GM23338 (cell line): Measurements from ENCODE around the gene SLC4A5. TPM values are rescaled to one million over a fixed set of nuclear protein-coding genes. Genes with fewer than 3 reads are reported as not detected.

Experiments used
- ATAC-seq: fragments of 200-7000 bp; cut with Tn5 transposase; 3 replicates; pipeline ENCODE4 v1.9.1; 2020
- DNase-seq: peaks from one replicate; pipeline ENCODE4 v3.0.0-alpha.2; 2015; ENCODE audit warnings: low spot score
- H2AFZ ChIP-seq: fragments of 200-600 bp; sonication (generic); 2 replicates; pipeline ENCODE4 v1.8.0; 2016; ENCODE audit warnings: antibody characterized with exemption, mild to moderate bottlenecking, moderate library complexity
- H3F3A ChIP-seq: fragments of 200-600 bp; sonication (generic); replicated peaks from 2 replicates; pipeline ENCODE4 v1.8.0; 2017; ENCODE audit warnings: antibody characterized with exemption, mixed run types, low read depth
- H3K27ac ChIP-seq: fragments of 200-600 bp; sonication (generic); 2 replicates; pipeline ENCODE4 v1.6.1; 2016; ENCODE audit warnings: low read depth
- H3K27me3 ChIP-seq: fragments of 200-600 bp; sonication (generic); 2 replicates; pipeline ENCODE4 v1.8.0; 2016; ENCODE audit warnings: mild to moderate bottlenecking, mixed run types, moderate library complexity; ENCODE audit not compliant: insufficient read depth
- H3K36me3 ChIP-seq: fragments of 200-600 bp; sonication (generic); 2 replicates; pipeline ENCODE4 v1.8.0; 2016; ENCODE audit warnings: mild to moderate bottlenecking; ENCODE audit not compliant: insufficient read depth
- H3K4me1 ChIP-seq: fragments of 200-600 bp; sonication (generic); 2 replicates; pipeline ENCODE4 v1.8.0; 2016; ENCODE audit warnings: mild to moderate bottlenecking, moderate library complexity; ENCODE audit not compliant: insufficient read depth
- H3K4me2 ChIP-seq: fragments of 200-600 bp; sonication (generic); 2 replicates; pipeline ENCODE4 v1.7.1; 2017; ENCODE audit warnings: mixed run types
- H3K4me3 ChIP-seq: fragments of 200-600 bp; sonication (generic); 2 replicates; pipeline ENCODE4 v1.6.1; 2016; ENCODE audit warnings: mixed run types
- H3K79me2 ChIP-seq: fragments of 200-600 bp; sonication (generic); replicated peaks from 2 replicates; pipeline ENCODE4 v1.8.0; 2017; ENCODE audit warnings: mild to moderate bottlenecking; ENCODE audit not compliant: insufficient read depth
- H3K9me2 ChIP-seq: fragments of 200-600 bp; sonication (generic); 2 replicates; pipeline ENCODE4 v1.8.0; 2017; ENCODE audit not compliant: insufficient read depth
- H4K20me1 ChIP-seq: fragments of 200-600 bp; sonication (generic); replicated peaks from 2 replicates; pipeline ENCODE4 v1.8.0; 2017; ENCODE audit warnings: mild to moderate bottlenecking; ENCODE audit not compliant: insufficient read depth
- H3K27ac Mint-ChIP-seq: 2 replicates; pipeline ENCODE4 v1.8.0; 2020; ENCODE audit warnings: inconsistent platforms, mild to moderate bottlenecking, moderate library complexity, mixed read lengths
- H3K27me3 Mint-ChIP-seq: 3 replicates; pipeline ENCODE4 v1.8.0; 2022; ENCODE audit warnings: low read depth, mild to moderate bottlenecking, moderate library complexity, mixed read lengths, inconsistent platforms; ENCODE audit not compliant: insufficient read depth, poor library complexity
- H3K36me3 Mint-ChIP-seq: 3 replicates; pipeline ENCODE4 v1.8.0; 2021; ENCODE audit warnings: low read depth, mild to moderate bottlenecking, inconsistent platforms, moderate library complexity, mixed read lengths
- H3K4me1 Mint-ChIP-seq: 3 replicates; pipeline ENCODE4 v1.8.0; 2020; ENCODE audit warnings: mild to moderate bottlenecking, inconsistent platforms, mixed read lengths
- H3K4me3 Mint-ChIP-seq: 3 replicates; pipeline ENCODE4 v1.8.0; 2021; ENCODE audit warnings: moderate library complexity, mild to moderate bottlenecking, inconsistent platforms, mixed read lengths
- H3K9me3 Mint-ChIP-seq: 3 replicates; pipeline ENCODE4 v1.8.0; 2020; ENCODE audit warnings: moderate library complexity, mild to moderate bottlenecking, inconsistent platforms, mixed read lengths
- CREB1 ChIP-seq: fragments of 250-450 bp; sonication (Bioruptor Pico); IDR thresholded peaks from 2 replicates; pipeline ENCODE4 v1.5.0; 2020; ENCODE audit warnings: low read depth, mild to moderate bottlenecking, moderate library complexity
- EZH2phosphoT487 ChIP-seq: fragments of 200-600 bp; sonication (generic); IDR thresholded peaks from one replicate; pipeline ENCODE4 v1.8.1; 2018; ENCODE audit warnings: antibody characterized with exemption; ENCODE audit not compliant: unreplicated experiment
- JUNB ChIP-seq: IDR thresholded peaks from one replicate; pipeline ENCODE4 v1.6.1; 2016; ENCODE audit warnings: antibody characterized with exemption; ENCODE audit not compliant: unreplicated experiment
- NANOG ChIP-seq: IDR thresholded peaks from 2 replicates; pipeline ENCODE4 v1.6.1; 2016; ENCODE audit warnings: antibody characterized with exemption, borderline replicate concordance
- POLR2AphosphoS5 ChIP-seq: IDR thresholded peaks from 2 replicates; pipeline ENCODE4 v1.6.1; 2016; ENCODE audit warnings: antibody characterized with exemption, low read depth
- STAT1 ChIP-seq: IDR thresholded peaks from one replicate; pipeline ENCODE4 v1.6.1; 2016; ENCODE audit warnings: antibody characterized with exemption; ENCODE audit not compliant: unreplicated experiment
- ZNF114 ChIP-seq: fragments of 250-450 bp; sonication (Bioruptor Pico); IDR thresholded peaks from 2 replicates; pipeline ENCODE4 v1.5.0; 2020; ENCODE audit warnings: mild to moderate bottlenecking, moderate library complexity
- ZNF331 ChIP-seq: fragments of 250-450 bp; sonication (Bioruptor Pico); IDR thresholded peaks from 2 replicates; pipeline ENCODE4 v1.5.0; 2020; ENCODE audit warnings: low read depth, mild to moderate bottlenecking, moderate library complexity
- polyA plus RNA-seq: library from polyadenylated mRNA; unstranded; fragments of >200 nt; fragmentation: Nextera tagmentation; extraction: Ambion mirVana; gene quantifications from 2 replicates; pipeline ENCODE4 v1.2.1, GENCODE V29; 2016
- total RNA-seq: library from RNA; depleted of rRNA; stranded (reverse); fragments of >200 nt; shearing (Covaris generic); gene quantifications from 2 replicates; pipeline ENCODE4 v1.2.3, GENCODE V29; 2014
- TF ChIP-seq, protein P1 (sequence below): fragments of 250-450 bp; sonication (Bioruptor Pico); IDR thresholded peaks from 2 replicates; pipeline ENCODE4 v1.5.0; 2020; ENCODE audit warnings: mild to moderate bottlenecking, moderate library complexity
- TF ChIP-seq, protein P2 (sequence below): IDR thresholded peaks from one replicate; pipeline ENCODE4 v1.6.1; 2018; ENCODE audit warnings: antibody characterized with exemption; ENCODE audit not compliant: unreplicated experiment

SLC4A5 gene
- total and polyA plus RNA-seq, 2 experiments from 2014 or later: 0.24 to 0.70 TPM

DNA sequence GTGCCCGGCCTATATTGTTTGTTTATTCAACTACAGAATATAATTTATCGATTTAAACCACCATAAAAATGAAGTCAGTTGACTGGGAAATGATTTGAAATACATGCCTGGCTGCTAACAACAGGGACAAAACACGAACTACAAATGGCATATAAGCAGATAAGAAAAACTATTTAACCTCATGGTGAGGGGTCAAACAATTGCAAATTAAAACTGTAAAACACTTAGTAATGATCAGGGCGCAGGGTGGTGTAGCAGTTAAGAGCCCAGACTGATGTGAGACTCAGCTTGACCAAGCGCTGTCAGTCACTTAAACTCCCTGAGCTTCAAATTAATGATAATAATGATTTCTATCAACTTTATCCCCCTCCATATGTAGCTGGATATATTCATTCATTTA lies 138.1 kb downstream of the SLC4A5 start (continued):
- TF ChIP-seq NANOG: no peak

DNA sequence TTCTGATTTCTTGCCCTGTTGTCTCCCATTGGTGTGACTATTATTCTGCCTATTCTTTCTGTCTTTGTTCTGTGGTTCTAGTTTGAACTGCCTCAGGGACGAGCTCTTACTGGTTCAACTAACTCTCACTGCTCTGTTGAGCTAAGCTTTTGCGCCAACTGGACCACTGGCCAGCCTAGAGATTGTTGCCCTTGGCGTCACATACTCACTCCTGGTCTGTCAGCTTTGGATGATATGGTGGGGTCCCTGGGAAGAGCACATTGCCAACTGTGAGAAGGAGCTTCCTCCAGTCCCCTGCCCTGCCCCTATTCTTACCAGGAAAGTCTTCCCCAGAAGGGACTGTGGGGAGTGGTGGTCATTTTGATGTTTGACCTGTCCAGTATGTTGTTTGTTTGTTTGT lies 138.8 kb downstream of the SLC4A5 start:
- H3K9me2 ChIP-seq: no peaks in the 10 kb centered on the region
- Mint-ChIP-seq H3K4me3 (peak overlapping the region; percentile 59), H3K9me3 (no peaks in the 10 kb centered on the region; the same call in 2 of the 3 replicates), H3K27ac (peak overlapping the region; percentile 85), H3K36me3 (peaks cover 97% of the 10 kb centered on the region), H3K27me3 (peaks cover 20% of the 10 kb centered on the region), H3K4me1 (peaks cover 58% of the 10 kb centered on the region)
- no peaks in the 10 kb centered on the region for H3K27me3 ChIP-seq
- H3K4me1 ChIP-seq: peaks cover 60% of the 10 kb centered on the region
- H3K36me3 ChIP-seq: peaks cover 65% of the 10 kb centered on the region
- no peak for DNase-seq
- peak overlapping the region; percentile 18 for H3K4me2 ChIP-seq
- peak overlapping the region; percentile 39 for H3K4me3 ChIP-seq
- no peak for TF ChIP-seq ZNF114 (CRISPR knock-in tag)
- no peak for TF ChIP-seq NANOG
- TF ChIP-seq JUNB: no peak
- TF ChIP-seq CREB1 (CRISPR knock-in tag): no peak
- peaks cover 99% of the 10 kb centered on the region for H3K79me2 ChIP-seq
- peak overlapping the region; percentile 71; the same call in 1 of the 2 replicates for H3K27ac ChIP-seq
- H3F3A ChIP-seq: peaks cover 5% of the 10 kb centered on the region; the same call in 1 of the 2 replicates
- H4K20me1 ChIP-seq: peaks cover 95% of the 10 kb centered on the region
- ATAC-seq: no peak
- H2AFZ ChIP-seq: no peak overlapping the region

DNA sequence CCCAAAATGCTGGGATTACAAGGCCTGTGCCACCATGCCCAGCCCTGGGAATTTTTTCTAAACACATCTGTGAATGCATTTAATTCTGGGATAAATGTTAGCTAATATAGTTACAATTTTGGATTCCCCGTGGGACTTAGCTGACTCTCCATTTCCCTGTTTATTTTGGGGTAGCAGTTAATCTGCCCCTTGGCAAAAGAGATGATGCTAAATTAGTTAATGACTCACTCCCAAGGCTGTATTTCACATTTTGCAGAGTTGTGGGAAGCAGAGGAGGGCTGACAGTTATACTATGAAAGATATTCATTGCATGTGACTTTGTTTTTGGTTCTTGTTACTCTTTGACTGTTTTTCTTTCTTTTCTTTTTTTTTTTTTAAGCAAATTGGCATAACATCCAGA lies 141.6 kb downstream of the SLC4A5 start:
- no peak for ATAC-seq
- Histone ChIP-seq H3K27ac (0 out of 2 replicates have a peak overlapping the region, but pooled peaks have one; percentile 16), H3K4me2 (peak overlapping the region; percentile 86), H3K4me1 (peaks cover 60% of the 10 kb centered on the region), H3K27me3 (no peaks in the 10 kb centered on the region), H3K36me3 (peaks cover 37% of the 10 kb centered on the region), H3K79me2 (peaks cover 81% of the 10 kb centered on the region), H3K4me3 (peak overlapping the region; percentile 95), H3F3A (no peaks in the 10 kb centered on the region; the same call in 1 of the 2 replicates), H3K9me2 (no peaks in the 10 kb centered on the region), H2AFZ (no peak overlapping the region), H4K20me1 (peaks cover 74% of the 10 kb centered on the region)
- peaks cover 31% of the 10 kb centered on the region for H3K27me3 Mint-ChIP-seq
- H3K4me3 Mint-ChIP-seq: peak overlapping the region; percentile 99
- peaks cover 60% of the 10 kb centered on the region for H3K4me1 Mint-ChIP-seq
- peak overlapping the region; percentile 56 for H3K27ac Mint-ChIP-seq
- DNase-seq: no peak
- H3K9me3 Mint-ChIP-seq: peaks cover 8% of the 10 kb centered on the region; the same call in 2 of the 3 replicates
- peaks cover 79% of the 10 kb centered on the region for H3K36me3 Mint-ChIP-seq
- TF ChIP-seq CREB1 (CRISPR knock-in tag): no peak
- no peak for TF ChIP-seq JUNB
- TF ChIP-seq ZNF114 (CRISPR knock-in tag): no peak
- TF ChIP-seq, protein P1, sequence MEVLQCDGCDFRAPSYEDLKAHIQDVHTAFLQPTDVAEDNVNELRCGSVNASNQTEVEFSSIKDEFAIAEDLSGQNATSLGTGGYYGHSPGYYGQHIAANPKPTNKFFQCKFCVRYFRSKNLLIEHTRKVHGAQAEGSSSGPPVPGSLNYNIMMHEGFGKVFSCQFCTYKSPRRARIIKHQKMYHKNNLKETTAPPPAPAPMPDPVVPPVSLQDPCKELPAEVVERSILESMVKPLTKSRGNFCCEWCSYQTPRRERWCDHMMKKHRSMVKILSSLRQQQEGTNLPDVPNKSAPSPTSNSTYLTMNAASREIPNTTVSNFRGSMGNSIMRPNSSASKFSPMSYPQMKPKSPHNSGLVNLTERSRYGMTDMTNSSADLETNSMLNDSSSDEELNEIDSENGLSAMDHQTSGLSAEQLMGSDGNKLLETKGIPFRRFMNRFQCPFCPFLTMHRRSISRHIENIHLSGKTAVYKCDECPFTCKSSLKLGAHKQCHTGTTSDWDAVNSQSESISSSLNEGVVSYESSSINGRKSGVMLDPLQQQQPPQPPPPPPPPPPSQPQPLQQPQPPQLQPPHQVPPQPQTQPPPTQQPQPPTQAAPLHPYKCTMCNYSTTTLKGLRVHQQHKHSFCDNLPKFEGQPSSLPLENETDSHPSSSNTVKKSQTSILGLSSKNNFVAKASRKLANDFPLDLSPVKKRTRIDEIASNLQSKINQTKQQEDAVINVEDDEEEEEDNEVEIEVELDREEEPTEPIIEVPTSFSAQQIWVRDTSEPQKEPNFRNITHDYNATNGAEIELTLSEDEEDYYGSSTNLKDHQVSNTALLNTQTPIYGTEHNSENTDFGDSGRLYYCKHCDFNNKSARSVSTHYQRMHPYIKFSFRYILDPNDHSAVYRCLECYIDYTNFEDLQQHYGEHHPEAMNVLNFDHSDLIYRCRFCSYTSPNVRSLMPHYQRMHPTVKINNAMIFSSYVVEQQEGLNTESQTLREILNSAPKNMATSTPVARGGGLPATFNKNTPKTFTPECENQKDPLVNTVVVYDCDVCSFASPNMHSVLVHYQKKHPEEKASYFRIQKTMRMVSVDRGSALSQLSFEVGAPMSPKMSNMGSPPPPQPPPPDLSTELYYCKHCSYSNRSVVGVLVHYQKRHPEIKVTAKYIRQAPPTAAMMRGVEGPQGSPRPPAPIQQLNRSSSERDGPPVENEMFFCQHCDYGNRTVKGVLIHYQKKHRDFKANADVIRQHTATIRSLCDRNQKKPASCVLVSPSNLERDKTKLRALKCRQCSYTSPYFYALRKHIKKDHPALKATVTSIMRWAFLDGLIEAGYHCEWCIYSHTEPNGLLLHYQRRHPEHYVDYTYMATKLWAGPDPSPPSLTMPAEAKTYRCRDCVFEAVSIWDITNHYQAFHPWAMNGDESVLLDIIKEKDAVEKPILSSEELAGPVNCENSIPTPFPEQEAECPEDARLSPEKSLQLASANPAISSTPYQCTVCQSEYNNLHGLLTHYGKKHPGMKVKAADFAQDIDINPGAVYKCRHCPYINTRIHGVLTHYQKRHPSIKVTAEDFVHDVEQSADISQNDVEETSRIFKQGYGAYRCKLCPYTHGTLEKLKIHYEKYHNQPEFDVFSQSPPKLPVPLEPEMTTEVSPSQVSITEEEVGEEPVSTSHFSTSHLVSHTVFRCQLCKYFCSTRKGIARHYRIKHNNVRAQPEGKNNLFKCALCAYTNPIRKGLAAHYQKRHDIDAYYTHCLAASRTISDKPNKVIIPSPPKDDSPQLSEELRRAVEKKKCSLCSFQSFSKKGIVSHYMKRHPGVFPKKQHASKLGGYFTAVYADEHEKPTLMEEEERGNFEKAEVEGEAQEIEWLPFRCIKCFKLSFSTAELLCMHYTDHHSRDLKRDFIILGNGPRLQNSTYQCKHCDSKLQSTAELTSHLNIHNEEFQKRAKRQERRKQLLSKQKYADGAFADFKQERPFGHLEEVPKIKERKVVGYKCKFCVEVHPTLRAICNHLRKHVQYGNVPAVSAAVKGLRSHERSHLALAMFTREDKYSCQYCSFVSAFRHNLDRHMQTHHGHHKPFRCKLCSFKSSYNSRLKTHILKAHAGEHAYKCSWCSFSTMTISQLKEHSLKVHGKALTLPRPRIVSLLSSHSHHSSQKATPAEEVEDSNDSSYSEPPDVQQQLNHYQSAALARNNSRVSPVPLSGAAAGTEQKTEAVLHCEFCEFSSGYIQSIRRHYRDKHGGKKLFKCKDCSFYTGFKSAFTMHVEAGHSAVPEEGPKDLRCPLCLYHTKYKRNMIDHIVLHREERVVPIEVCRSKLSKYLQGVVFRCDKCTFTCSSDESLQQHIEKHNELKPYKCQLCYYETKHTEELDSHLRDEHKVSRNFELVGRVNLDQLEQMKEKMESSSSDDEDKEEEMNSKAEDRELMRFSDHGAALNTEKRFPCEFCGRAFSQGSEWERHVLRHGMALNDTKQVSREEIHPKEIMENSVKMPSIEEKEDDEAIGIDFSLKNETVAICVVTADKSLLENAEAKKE (CRISPR knock-in tag): no peak
- no peak for TF ChIP-seq POLR2AphosphoS5
- TF ChIP-seq EZH2phosphoT487: no peak
- TF ChIP-seq, protein P2, sequence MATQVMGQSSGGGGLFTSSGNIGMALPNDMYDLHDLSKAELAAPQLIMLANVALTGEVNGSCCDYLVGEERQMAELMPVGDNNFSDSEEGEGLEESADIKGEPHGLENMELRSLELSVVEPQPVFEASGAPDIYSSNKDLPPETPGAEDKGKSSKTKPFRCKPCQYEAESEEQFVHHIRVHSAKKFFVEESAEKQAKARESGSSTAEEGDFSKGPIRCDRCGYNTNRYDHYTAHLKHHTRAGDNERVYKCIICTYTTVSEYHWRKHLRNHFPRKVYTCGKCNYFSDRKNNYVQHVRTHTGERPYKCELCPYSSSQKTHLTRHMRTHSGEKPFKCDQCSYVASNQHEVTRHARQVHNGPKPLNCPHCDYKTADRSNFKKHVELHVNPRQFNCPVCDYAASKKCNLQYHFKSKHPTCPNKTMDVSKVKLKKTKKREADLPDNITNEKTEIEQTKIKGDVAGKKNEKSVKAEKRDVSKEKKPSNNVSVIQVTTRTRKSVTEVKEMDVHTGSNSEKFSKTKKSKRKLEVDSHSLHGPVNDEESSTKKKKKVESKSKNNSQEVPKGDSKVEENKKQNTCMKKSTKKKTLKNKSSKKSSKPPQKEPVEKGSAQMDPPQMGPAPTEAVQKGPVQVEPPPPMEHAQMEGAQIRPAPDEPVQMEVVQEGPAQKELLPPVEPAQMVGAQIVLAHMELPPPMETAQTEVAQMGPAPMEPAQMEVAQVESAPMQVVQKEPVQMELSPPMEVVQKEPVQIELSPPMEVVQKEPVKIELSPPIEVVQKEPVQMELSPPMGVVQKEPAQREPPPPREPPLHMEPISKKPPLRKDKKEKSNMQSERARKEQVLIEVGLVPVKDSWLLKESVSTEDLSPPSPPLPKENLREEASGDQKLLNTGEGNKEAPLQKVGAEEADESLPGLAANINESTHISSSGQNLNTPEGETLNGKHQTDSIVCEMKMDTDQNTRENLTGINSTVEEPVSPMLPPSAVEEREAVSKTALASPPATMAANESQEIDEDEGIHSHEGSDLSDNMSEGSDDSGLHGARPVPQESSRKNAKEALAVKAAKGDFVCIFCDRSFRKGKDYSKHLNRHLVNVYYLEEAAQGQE: no peak
- TF ChIP-seq ZNF331: no peak
- TF ChIP-seq STAT1: no peak
